Smooth muscle cell (in vitro differentiated cells): Measurements from ENCODE around the gene DNAJB4. TPM values are rescaled to one million over a fixed set of nuclear protein-coding genes. Genes with fewer than 3 reads are reported as not detected.
A peak's percentile ranks its signal among the peaks of the same experiment; 100 is the strongest.
"Not testable (repeated sequence)": the region's sequence is repeated elsewhere in the genome, so short reads cannot be mapped to it uniquely, and the experiment has no call there.

Experiments
- DNase-seq: peaks from one replicate; lab custom pipeline; 2025; ENCODE audit not compliant: unreplicated experiment; lab: John Stamatoyannopoulos, UW
- H2AFZ ChIP-seq: fragments of 200-600 bp; sonication (generic); 2 replicates; pipeline ENCODE4 v1.6.0; 2016; ENCODE audit warnings: antibody characterized with exemption, low read depth, mild to moderate bottlenecking
- H3F3A ChIP-seq: fragments of 200-600 bp; sonication (generic); 2 replicates; pipeline ENCODE4 v1.6.0; 2017; ENCODE audit warnings: antibody characterized with exemption, low read depth
- H3K27ac ChIP-seq: fragments of 200-600 bp; sonication (generic); 2 replicates; pipeline ENCODE4 v1.5.1; 2016; ENCODE audit warnings: low read depth, mild to moderate bottlenecking
- H3K27me3 ChIP-seq: fragments of 200-600 bp; sonication (generic); 2 replicates; pipeline ENCODE4 v1.6.1; 2016; ENCODE audit warnings: low read depth, mild to moderate bottlenecking
- H3K36me3 ChIP-seq: fragments of 200-600 bp; sonication (generic); 2 replicates; pipeline ENCODE4 v1.5.1; 2016; ENCODE audit warnings: low read depth
- H3K4me1 ChIP-seq: fragments of 200-600 bp; sonication (generic); 2 replicates; pipeline ENCODE4 v1.5.1; 2016; ENCODE audit warnings: low read depth
- H3K4me2 ChIP-seq: fragments of 200-600 bp; sonication (generic); 2 replicates; pipeline ENCODE4 v1.6.0; 2016; ENCODE audit warnings: mild to moderate bottlenecking
- H3K4me3 ChIP-seq: fragments of 200-600 bp; sonication (generic); 2 replicates; pipeline ENCODE4 v1.5.1; 2016; ENCODE audit warnings: mild to moderate bottlenecking
- H3K79me2 ChIP-seq: fragments of 200-600 bp; sonication (generic); 2 replicates; pipeline ENCODE4 v1.6.0; 2016; ENCODE audit warnings: low read depth, mild to moderate bottlenecking
- H3K9ac ChIP-seq: fragments of 200-600 bp; sonication (generic); 2 replicates; pipeline ENCODE4 v1.6.0; 2016; ENCODE audit warnings: low read depth
- H3K9me3 ChIP-seq: fragments of 200-600 bp; sonication (generic); replicated peaks from 2 replicates; pipeline ENCODE4 v1.5.1; 2016; ENCODE audit warnings: low read depth
- H4K20me1 ChIP-seq: fragments of 200-600 bp; sonication (generic); 2 replicates; pipeline ENCODE4 v1.6.0; 2016; ENCODE audit warnings: low read depth
- CTCF ChIP-seq: fragments of 200-600 bp; sonication (generic); IDR thresholded peaks from 2 replicates; pipeline ENCODE4 v1.5.1; 2017; ENCODE audit warnings: borderline replicate concordance, mild to moderate bottlenecking, antibody characterized with exemption; ENCODE audit not compliant: insufficient read depth, poor library complexity, severe bottlenecking
- WGBS: methylation state at CpG from one replicate; pipeline ENCODE4 v1.1.7; 2016; ENCODE audit warnings: low lambda C conversion rate; 5-methylcytosine and 5-hydroxymethylcytosine counted together
- polyA plus RNA-seq: library from polyadenylated mRNA; unstranded; fragments of >200 nt; fragmentation: Nextera tagmentation; extraction: Ambion mirVana; gene quantifications from 2 replicates; pipeline ENCODE4 v1.2.1, GENCODE V29; 2016
- total RNA-seq: library from RNA; depleted of rRNA; stranded (reverse); fragments of >200 nt; gene quantifications from 2 replicates; pipeline ENCODE4 v1.2.3, GENCODE V29; 2014

Gene DNAJB4
- total and polyA plus RNA-seq, 2 experiments from 2014 or later, result 43.4 to 48.9 TPM

- H4K20me1 ChIP-seq, result peaks cover 6% of the 10 kb centered on the region
- no peaks in the 10 kb centered on the region for H3K27me3 ChIP-seq
- no peak overlapping the region for H3K4me3 ChIP-seq
- H2AFZ ChIP-seq, result no peak overlapping the region
- no peak for TF ChIP-seq CTCF
- H3K36me3 ChIP-seq, result no peaks in the 10 kb centered on the region
- H3K4me2 ChIP-seq, result no peak overlapping the region
- 94% methylated on average over 5 of the region's 5 CpGs for WGBS
- peaks cover 12% of the 10 kb centered on the region for H3K79me2 ChIP-seq
- H3F3A ChIP-seq, result no peaks in the 10 kb centered on the region
- no peak for DNase-seq
- H3K9ac ChIP-seq, result no peak overlapping the region
- no peak overlapping the region for H3K27ac ChIP-seq
- no peaks in the 10 kb centered on the region for H3K4me1 ChIP-seq
- no peaks in the 10 kb centered on the region for H3K9me3 ChIP-seq
Measured at GRCh38 chr1:77996734-77997133, 8.0 kb upstream of the DNAJB4 start.

GRCh38 chr1:78000536-78000935, 4.2 kb upstream of the DNAJB4 start:
- peaks cover 25% of the 10 kb centered on the region for H3F3A ChIP-seq
- 94% methylated on average over 11 of the region's 11 CpGs for WGBS
- not testable (repeated sequence) for H3K4me2 ChIP-seq, H3K9ac ChIP-seq, H3K9me3 ChIP-seq, DNase-seq, H3K27ac ChIP-seq, H3K79me2 ChIP-seq, H2AFZ ChIP-seq, H3K4me3 ChIP-seq, H4K20me1 ChIP-seq, H3K27me3 ChIP-seq, H3K36me3 ChIP-seq
- peaks cover 13% of the 10 kb centered on the region for H3K4me1 ChIP-seq

DNA sequence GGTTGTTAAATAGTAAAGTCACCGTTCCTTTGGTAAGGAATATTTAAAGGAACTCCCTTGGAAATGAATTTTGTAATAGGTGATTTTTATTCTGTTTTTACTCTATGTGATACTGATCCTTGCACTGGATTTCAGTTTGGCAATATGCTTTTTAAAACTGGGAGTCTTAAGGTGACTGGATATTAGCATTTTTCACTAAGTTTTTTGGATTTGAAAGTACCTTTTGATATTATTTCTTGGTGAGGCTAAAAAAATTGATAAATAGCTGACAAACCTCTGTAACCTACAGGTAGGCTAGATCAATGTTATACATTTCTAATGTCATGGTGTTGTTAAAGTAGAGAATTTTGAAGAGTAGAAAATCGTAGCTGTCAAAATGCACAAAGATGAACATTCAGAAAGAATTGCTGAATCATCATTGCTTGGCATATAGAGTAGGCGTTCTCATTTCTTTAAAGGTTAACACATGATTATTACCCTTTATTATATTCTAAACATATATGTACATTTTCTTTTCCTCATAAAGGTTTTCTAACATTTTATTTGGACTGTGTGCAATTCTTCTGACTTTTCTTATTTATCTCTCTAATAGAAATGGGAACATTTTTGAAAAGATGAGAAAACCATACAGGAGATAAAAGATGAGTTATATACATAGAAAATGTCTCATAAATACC, 1.5 kb upstream of the DNAJB4 start:
- Histone ChIP-seq H3K4me1 (peaks cover 36% of the 10 kb centered on the region), H3K9me3 (no peaks in the 10 kb centered on the region), H3F3A (peaks cover 26% of the 10 kb centered on the region), H3K27me3 (no peaks in the 10 kb centered on the region), H3K4me2 (peak overlapping the region; percentile 97), H3K27ac (peak overlapping the region; percentile 97), H3K9ac (peak overlapping the region; percentile 95), H4K20me1 (peaks cover 23% of the 10 kb centered on the region), H3K4me3 (peak overlapping the region; percentile 93), H3K36me3 (no peaks in the 10 kb centered on the region), H2AFZ (peak overlapping the region; percentile 13), H3K79me2 (peaks cover 33% of the 10 kb centered on the region)
- DNase-seq, result no peak
- no peak for TF ChIP-seq CTCF
- WGBS, result 59% methylated on average over 3 of the region's 3 CpGs

DNA sequence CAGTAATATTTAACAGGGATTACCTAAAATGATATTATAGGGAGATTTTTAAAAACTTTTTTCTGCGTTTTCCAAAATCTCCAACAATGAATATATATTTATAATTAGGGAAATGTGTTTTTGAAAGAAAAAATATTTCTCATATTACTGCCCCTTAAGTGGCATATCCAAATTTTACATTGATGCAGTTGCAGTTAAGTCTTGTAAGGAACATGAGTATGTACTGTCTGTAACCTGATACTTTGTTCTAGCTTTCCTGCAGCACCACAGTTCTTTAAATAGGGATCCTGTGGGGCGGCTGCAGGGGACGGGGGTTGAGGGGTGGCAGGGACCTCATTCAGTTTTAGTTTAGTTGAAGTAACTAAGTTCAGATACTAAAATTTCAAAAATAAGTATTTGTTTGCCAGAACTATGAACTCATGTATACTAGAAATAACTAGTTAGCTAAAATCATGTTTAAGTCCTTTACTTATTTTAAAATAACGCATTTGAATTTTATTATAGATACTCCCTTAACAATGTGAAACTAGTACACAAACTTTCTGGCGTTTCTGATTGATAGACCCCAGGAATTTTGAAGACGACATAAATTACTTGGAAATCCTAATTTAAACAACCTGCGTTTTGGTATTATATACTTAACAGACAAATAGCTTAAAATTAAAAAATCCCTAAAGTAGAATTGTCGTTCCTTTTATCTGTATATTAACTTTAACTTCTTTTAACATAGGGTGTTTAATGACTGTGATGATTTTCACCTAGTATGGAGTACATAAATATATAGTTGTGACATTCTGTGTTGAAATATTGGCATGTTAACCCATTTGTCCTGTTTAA, 639 bp upstream of the DNAJB4 start:
- peaks cover 42% of the 10 kb centered on the region for H3K79me2 ChIP-seq
- H3K4me1 ChIP-seq, result peaks cover 40% of the 10 kb centered on the region
- peak overlapping the region; percentile 95 for H3K9ac ChIP-seq
- no peaks in the 10 kb centered on the region for H3K27me3 ChIP-seq
- H3K4me3 ChIP-seq, result peak overlapping the region; percentile 93
- no peak for DNase-seq
- H2AFZ ChIP-seq, result peak overlapping the region; percentile 71
- H3K4me2 ChIP-seq, result peak overlapping the region; percentile 97
- peak overlapping the region; percentile 97 for H3K27ac ChIP-seq
- 10% methylated on average over 8 of the region's 8 CpGs for WGBS
- H3F3A ChIP-seq, result peaks cover 26% of the 10 kb centered on the region
- no peaks in the 10 kb centered on the region for H3K9me3 ChIP-seq
- no peaks in the 10 kb centered on the region for H3K36me3 ChIP-seq
- no peak for TF ChIP-seq CTCF
- H4K20me1 ChIP-seq, result peaks cover 30% of the 10 kb centered on the region
